ENCODE results near the gene RPL11. TPM values are rescaled to one million over a fixed set of nuclear protein-coding genes. Genes with fewer than 3 reads are reported as not detected.
"Not testable (repeated sequence)": the region's sequence is repeated elsewhere in the genome, so short reads cannot be mapped to it uniquely, and the experiment has no call there.

Gene RPL11
- polyA plus RNA-seq (2013, experiment 1 of 2; ENCODE audit: insufficient read length), result 2,199 TPM
- 2,225 TPM for polyA plus RNA-seq (2013, experiment 2 of 2; ENCODE audit: insufficient read length)

- DNase-seq, result peak; percentile 97
Observed at GRCh38 chr1:23691499-23692307, at the start of gene RPL11. TSS of gene RPL11 (plus strand) at chr1:23691806. CDS start at chr1:23691824, 18 bp downstream.

GRCh38 chr1:23643736-23644554 lies 47.7 kb upstream of the RPL11 start:
- no peak for DNase-seq

- DNase-seq, result no peak
Observed at GRCh38 chr1:23644555-23644866, 47.1 kb upstream of the RPL11 start.

- DNase-seq, result no peak
Observed at GRCh38 chr1:23645338-23645737, 46.3 kb upstream of the RPL11 start.

GRCh38 chr1:23646091-23646490 lies 45.5 kb upstream of the RPL11 start:
- no peak for DNase-seq

- DNase-seq, result no peak
Observed at GRCh38 chr1:23646541-23646940, 45.1 kb upstream of the RPL11 start.

- DNase-seq, result no peak
Observed at GRCh38 chr1:23648576-23648975, 43.0 kb upstream of the RPL11 start.

GRCh38 chr1:23649157-23649556 lies 42.4 kb upstream of the RPL11 start:
- not testable (repeated sequence) for DNase-seq

GRCh38 chr1:23650344-23650990 lies 41.1 kb upstream of the RPL11 start:
- DNase-seq, result no peak

GRCh38 chr1:23651069-23651808 lies 40.4 kb upstream of the RPL11 start:
- no peak for DNase-seq

GRCh38 chr1:23657659-23658275 lies 33.8 kb upstream of the RPL11 start:
- peak; percentile 30 for DNase-seq

- no peak for DNase-seq
Observed at GRCh38 chr1:23660671-23661070, 30.9 kb upstream of the RPL11 start.

GRCh38 chr1:23661887-23662286 lies 29.7 kb upstream of the RPL11 start:
- no peak for DNase-seq

GRCh38 chr1:23664837-23665795 lies 26.5 kb upstream of the RPL11 start:
- DNase-seq, result no peak

GRCh38 chr1:23667411-23667810 lies 24.2 kb upstream of the RPL11 start:
- no peak for DNase-seq

- no peak for DNase-seq
Observed at GRCh38 chr1:23670709-23671108, 20.9 kb upstream of the RPL11 start.

- peak; percentile 39 for DNase-seq
Observed at GRCh38 chr1:23673086-23673813, 18.4 kb upstream of the RPL11 start.

GRCh38 chr1:23679815-23680214 lies 11.8 kb upstream of the RPL11 start:
- DNase-seq, result no peak

- DNase-seq, result no peak
Observed at GRCh38 chr1:23682946-23683345, 8.7 kb upstream of the RPL11 start.

- no peak for DNase-seq
Observed at GRCh38 chr1:23684415-23684814, 7.2 kb upstream of the RPL11 start.

All from fibroblast of skin of abdomen (primary cell).